Muscle layer of colon (tissue), 2 donors: ENCODE data around the gene KIF17.

ENCODE experiments used
- H3K27ac ChIP-seq: one replicate; pipeline ENCODE4 v1.7.0; 2013; ENCODE audit warnings: low read depth, mild to moderate bottlenecking, low read length, moderate library complexity
- H3K27me3 ChIP-seq, 2 donors: one replicate each; pipeline ENCODE4 v1.7.0; 2013; ENCODE audit warnings: low read length in 2 of 2, mild to moderate bottlenecking in 2 of 2; ENCODE audit not compliant: insufficient read depth in 2 of 2, control insufficient read depth in 1 of 2
- H3K36me3 ChIP-seq: one replicate; pipeline ENCODE4 v1.7.0; 2013; ENCODE audit warnings: mild to moderate bottlenecking, low read length; ENCODE audit not compliant: insufficient read depth
- H3K4me1 ChIP-seq: one replicate; pipeline ENCODE4 v1.7.0; 2013; ENCODE audit warnings: mild to moderate bottlenecking, low read length; ENCODE audit not compliant: insufficient read depth
- H3K4me3 ChIP-seq, 2 donors: one replicate each; pipeline ENCODE4 v1.7.0; 2013; ENCODE audit warnings: low read length in 2 of 2, low read depth in 1 of 2, mild to moderate bottlenecking in 1 of 2, moderate library complexity in 1 of 2
- H3K9ac ChIP-seq: one replicate; pipeline ENCODE4 v1.7.0; 2013; ENCODE audit warnings: low read length
- H3K9me3 ChIP-seq: one replicate; pipeline ENCODE4 v1.7.0; 2013; ENCODE audit warnings: mild to moderate bottlenecking, low read length
- donor health status: abdominal sarcoma.
- donor health status: Adenocarcinoma of cecum.

The KIF17 gene

DNA sequence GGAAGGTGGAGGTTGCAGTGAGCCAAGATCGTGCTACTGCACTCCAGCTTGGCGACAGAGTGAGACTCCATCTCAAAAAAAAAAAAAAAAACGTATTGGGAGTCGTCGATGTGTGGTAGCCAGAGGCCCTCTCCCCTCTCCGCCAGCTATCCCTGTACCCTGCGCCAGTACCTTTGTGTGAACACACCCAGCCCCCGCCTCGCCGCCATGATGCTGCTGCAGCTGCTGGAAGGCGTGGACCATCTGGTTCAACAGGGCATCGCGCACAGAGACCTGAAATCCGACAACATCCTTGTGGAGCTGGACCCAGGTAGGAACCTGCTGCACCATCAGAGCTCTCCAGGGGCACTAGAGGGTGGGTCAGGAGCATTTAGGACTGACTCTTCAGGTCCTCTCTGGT, 72.4 kb downstream of the KIF17 start:
- H3K27ac ChIP-seq, result no peak overlapping the region
- no peak overlapping the region for H3K4me3 ChIP-seq
- no peaks in the 10 kb centered on the region for H3K27me3 ChIP-seq
- peaks cover 78% of the 10 kb centered on the region for H3K36me3 ChIP-seq
- H3K4me1 ChIP-seq, result no peaks in the 10 kb centered on the region
- no peaks in the 10 kb centered on the region for H3K9me3 ChIP-seq
- H3K9ac ChIP-seq, result no peak overlapping the region

DNA sequence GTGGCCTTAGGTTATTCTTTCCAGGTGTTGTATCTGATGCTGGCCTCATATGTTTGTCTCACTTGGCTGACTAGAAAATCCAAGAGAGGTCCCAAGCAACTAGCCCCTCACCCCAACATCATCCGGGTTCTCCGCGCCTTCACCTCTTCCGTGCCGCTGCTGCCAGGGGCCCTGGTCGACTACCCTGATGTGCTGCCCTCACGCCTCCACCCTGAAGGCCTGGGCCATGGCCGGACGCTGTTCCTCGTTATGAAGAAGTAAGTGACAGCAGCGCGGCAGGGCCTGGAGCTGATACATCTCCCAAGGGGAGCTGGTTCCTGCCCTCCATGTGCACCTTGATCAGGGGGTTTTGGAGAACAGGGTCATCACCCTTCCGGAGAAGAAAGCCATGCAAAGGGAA, 73.4 kb downstream of the KIF17 start:
- Histone ChIP-seq H3K36me3 (peaks cover 78% of the 10 kb centered on the region), H3K27me3 (no peaks in the 10 kb centered on the region), H3K9ac (no peak overlapping the region), H3K27ac (no peak overlapping the region), H3K4me1 (no peaks in the 10 kb centered on the region), H3K9me3 (no peaks in the 10 kb centered on the region), H3K4me3 (no peak overlapping the region)

DNA sequence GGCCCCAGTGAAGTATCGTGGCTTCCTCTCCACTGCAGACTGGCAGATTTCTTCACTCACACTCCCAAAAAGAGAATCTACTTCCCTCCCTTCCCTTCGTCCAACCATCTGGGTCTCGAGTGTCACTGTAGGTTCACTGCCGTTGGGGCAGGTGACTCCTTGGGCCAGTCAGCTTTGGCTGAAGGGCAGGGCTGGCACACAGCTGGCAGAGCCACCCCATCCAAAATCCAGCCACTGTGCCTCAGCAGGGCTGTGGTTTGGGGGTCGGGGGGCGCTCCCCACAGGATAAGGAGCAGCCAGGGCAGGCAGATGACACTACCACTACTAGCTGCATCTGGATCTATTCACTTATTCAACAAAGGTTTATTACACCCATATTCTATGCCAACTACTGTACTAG, 74.7 kb downstream of the KIF17 start:
- no peaks in the 10 kb centered on the region for H3K4me1 ChIP-seq
- peaks cover 78% of the 10 kb centered on the region for H3K36me3 ChIP-seq
- no peak overlapping the region for H3K9ac ChIP-seq
- no peaks in the 10 kb centered on the region for H3K27me3 ChIP-seq
- no peak overlapping the region for H3K27ac ChIP-seq
- H3K9me3 ChIP-seq, result no peaks in the 10 kb centered on the region
- no peak overlapping the region for H3K4me3 ChIP-seq

DNA sequence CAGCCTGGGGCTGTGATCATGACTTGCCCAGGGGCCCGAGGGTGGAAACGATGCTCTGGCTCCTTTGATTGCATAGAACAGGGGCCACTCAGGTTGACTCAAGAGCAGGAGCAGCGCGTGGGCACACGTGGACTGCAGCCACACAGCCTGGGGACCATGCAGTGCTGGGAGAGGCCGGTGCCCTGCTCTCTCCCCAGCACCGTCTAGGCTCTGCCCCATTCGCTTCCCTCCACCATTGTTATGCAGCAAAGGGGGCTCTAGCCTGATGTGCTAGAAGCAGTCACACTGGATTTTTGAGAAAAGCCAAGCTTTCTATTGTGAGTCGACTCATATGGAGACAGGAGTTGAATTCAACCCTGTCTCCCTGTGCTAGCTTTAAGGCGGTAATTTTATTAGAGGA, 75.8 kb downstream of the KIF17 start:
- Histone ChIP-seq H3K27me3 (no peaks in the 10 kb centered on the region), H3K9ac (no peak overlapping the region), H3K36me3 (peaks cover 85% of the 10 kb centered on the region), H3K4me3 (no peak overlapping the region), H3K27ac (no peak overlapping the region), H3K9me3 (no peaks in the 10 kb centered on the region), H3K4me1 (no peaks in the 10 kb centered on the region)

DNA sequence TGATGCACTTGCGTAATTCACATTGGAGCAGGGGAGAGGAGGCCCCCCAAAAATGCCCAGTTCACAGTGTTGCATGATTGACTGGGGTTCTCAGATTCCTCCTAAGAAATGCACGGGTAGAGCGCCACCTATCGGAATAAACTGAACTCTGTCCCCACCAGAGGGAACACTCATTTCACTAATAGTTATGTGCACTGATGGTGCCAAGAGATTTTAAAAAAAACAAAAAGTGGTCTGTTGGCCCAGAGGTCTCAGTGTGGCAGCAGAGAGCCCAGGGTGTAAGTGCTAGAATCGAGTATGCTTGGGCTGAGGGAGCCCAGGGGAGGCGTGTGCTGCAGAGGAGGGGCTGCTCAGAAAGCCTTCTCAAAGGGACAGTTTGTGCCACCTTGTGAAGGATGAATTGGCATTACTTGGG, 77.6 kb downstream of the KIF17 start:
- Histone ChIP-seq H3K36me3 (peaks cover 83% of the 10 kb centered on the region), H3K4me1 (no peaks in the 10 kb centered on the region), H3K27ac (no peak overlapping the region), H3K4me3 (no peak overlapping the region), H3K9me3 (no peaks in the 10 kb centered on the region), H3K27me3 (no peaks in the 10 kb centered on the region), H3K9ac (no peak overlapping the region)

DNA sequence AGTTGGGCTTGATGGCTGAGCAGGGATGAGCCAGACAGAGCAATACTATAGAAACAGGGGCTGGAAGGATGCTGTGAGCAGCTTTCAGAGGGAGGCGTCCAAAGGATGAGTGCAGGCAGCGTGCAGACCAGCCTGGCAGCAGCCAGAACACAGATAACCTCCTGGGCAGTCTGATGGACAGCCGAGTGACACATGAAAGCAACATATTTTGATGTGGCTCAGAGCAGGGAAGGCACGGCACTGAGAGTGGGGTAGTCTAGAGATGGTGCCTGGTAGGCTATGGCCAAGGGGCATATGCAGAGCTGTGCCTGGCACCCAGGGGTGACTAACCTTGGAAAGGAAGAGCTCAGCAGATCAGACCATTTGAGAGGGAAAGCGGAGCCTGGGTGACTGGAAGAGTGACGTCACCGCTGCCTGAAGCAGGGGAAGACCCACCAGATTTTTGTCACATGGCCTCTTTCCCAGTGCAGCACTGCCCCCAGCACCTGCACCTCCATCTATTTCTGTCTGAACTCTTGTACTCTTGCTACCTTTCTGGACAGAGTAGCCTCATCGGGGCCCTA, 80.9 kb downstream of the KIF17 start:
- H3K27me3 ChIP-seq, result no peaks in the 10 kb centered on the region
- H3K9ac ChIP-seq, result no peak overlapping the region
- H3K4me1 ChIP-seq, result peaks cover 9% of the 10 kb centered on the region
- no peaks in the 10 kb centered on the region for H3K9me3 ChIP-seq
- H3K4me3 ChIP-seq, result no peak overlapping the region
- no peak overlapping the region for H3K27ac ChIP-seq
- peaks cover 53% of the 10 kb centered on the region for H3K36me3 ChIP-seq

DNA sequence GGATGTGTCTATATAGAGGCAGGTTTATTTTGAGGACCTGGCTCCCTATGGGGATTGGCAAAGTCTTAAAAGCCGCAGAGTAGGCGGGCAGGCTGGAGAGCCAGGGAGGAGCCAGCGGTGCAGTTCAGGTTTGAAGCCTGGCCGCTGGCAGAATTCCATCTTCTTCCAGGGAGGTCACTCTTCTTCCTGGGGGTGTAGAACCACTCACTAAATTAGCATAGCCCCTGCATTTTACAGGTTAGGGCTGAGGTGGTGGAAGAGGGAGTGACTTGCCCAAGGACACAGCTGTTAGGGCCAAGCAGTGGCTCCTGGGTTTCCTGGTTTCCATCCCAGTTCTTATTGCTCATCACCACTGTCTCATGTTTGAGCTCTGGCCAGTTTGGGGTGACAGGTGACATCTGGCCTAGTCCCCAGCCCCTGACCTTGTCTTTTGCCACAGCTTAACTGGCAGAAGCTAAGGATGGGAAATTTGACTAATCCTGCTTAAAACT, 83.2 kb downstream of the KIF17 start:
- H3K27ac ChIP-seq, result peak overlapping the region; percentile 94
- H3K4me1 ChIP-seq, result peaks cover 9% of the 10 kb centered on the region
- no peaks in the 10 kb centered on the region for H3K27me3 ChIP-seq
- no peaks in the 10 kb centered on the region for H3K9me3 ChIP-seq
- peak overlapping the region; percentile 65 to 97 for H3K4me3 ChIP-seq
- H3K36me3 ChIP-seq, result peaks cover 32% of the 10 kb centered on the region
- H3K9ac ChIP-seq, result peak overlapping the region; percentile 1

DNA sequence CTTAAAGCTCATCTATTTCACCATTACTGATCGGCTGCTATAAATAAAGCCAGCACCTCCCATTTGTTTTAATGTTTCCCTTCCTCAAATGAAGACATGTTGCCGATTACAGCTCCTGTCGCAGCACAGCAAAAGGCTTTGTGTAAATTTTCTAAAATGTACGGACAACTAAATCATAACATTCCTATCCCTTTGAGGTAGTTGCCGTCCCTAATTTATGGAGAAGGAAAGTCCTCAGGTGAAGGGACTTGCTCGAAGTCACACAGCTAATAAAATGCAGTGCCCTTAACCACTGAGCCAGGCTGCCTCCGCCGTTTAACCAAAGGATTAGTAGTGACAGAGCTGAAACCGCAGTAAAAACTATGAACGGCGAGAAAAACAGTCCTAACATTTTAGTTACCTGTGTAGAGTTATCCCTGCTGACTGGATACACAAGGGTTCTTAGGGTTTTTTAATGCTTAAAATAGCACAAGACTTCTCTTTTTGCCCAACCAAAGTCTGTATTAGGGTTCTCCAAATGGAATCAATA, 83.7 kb downstream of the KIF17 start:
- Histone ChIP-seq H3K4me3 (peak overlapping the region; percentile 65 to 97), H3K9me3 (no peaks in the 10 kb centered on the region), H3K36me3 (peaks cover 27% of the 10 kb centered on the region), H3K9ac (peak overlapping the region; percentile 1), H3K27ac (peak overlapping the region; percentile 94), H3K4me1 (peaks cover 9% of the 10 kb centered on the region), H3K27me3 (no peaks in the 10 kb centered on the region)

DNA sequence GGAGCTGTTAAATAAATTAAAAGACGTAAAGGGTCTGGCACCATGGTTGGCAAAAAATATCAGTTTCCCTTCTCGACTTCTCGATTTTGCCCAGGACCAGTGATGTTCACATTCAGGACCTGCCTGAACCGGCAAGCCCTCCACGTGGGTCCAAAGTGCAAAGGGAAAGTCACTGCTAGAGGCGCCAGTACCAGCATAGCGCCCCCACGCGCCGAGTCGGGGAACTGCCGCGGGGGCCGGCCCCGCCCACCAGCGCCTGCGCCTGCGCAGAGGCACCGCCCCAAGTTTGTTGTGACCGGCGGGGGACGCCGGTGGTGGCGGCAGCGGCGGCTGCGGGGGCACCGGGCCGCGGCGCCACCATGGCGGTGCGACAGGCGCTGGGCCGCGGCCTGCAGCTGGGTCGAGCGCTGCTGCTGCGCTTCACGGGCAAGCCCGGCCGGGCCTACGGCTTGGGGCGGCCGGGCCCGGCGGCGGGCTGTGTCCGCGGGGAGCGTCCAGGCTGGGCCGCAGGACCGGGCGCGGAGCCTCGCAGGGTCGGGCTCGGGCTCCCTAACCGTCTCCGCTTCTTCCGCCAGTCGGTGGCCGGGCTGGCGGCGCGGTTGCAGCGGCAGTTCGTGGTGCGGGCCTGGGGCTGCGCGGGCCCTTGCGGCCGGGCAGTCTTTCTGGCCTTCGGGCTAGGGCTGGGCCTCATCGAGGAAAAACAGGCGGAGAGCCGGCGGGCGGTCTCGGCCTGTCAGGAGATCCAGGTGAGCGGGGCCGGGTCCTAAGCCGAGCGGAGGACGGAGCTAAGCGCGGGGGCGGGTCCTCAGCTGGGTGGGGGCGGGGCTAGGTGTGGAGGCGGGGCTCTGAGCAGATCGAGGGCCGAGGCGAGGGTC, 84.4 kb downstream of the KIF17 start, which contains the start of gene PINK1:
Gene PINK1, plus strand, starts transcription at position 269 of the 875 bp plus-strand sequence. Its CDS starts 91 bp downstream, at position 360.
- Histone ChIP-seq H3K27ac (peak within 1 kb of the TSS; percentile 94), H3K9ac (peak within 1 kb of the TSS; percentile 1), H3K4me3 (peak within 1 kb of the TSS; percentile 65 to 97), H3K9me3 (no peaks in the 10 kb centered on the region), H3K4me1 (peaks cover 9% of the 10 kb centered on the region), H3K36me3 (peaks cover 20% of the 10 kb centered on the region), H3K27me3 (no peaks in the 10 kb centered on the region)

DNA sequence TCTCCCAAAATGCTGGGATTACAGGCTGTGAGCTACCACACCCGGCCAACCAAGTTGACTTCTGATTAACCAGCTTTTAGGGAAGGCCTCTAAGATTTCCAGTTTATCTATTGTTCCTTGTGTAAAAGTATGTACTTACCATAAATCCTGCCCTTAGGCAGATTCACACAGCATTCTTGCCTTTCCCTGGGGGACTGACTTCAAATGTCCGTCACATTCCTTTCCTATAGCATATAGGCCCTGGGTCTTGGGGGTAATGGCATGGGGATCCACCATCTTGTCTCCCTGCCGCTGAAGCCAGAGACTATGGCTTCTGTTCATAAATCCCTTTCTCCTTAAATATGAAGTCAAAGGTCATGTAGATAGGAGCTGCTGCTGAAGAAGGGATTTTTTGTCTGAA, 85.4 kb downstream of the KIF17 start:
- peaks cover 10% of the 10 kb centered on the region for H3K36me3 ChIP-seq
- no peak overlapping the region for H3K4me3 ChIP-seq
- H3K4me1 ChIP-seq, result peaks cover 9% of the 10 kb centered on the region
- no peak overlapping the region for H3K27ac ChIP-seq
- no peaks in the 10 kb centered on the region for H3K9me3 ChIP-seq
- H3K27me3 ChIP-seq, result no peaks in the 10 kb centered on the region
- H3K9ac ChIP-seq, result no peak overlapping the region

DNA sequence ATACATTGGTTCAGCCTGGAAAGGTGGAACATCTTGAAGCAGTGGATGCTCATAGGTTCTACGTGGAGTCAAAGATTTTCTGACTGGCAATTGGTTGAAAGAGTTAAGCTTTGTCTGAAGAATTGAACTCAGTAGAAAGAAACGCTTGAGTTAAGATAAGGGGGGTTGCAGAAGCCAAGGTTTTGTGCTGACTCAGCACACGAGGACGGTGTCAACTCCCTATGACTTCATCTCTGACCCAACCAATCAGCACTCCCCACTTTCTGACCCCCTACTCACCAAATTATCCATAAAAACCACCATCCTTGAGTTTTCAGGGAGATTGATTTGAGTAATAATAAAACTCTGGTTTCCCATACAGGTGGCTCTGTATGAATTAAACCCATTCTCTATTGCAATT, 87.1 kb downstream of the KIF17 start:
- no peaks in the 10 kb centered on the region for H3K27me3 ChIP-seq
- H3K36me3 ChIP-seq, result no peaks in the 10 kb centered on the region
- H3K4me3 ChIP-seq, result no peak overlapping the region
- H3K9ac ChIP-seq, result no peak overlapping the region
- no peaks in the 10 kb centered on the region for H3K9me3 ChIP-seq
- no peak overlapping the region for H3K27ac ChIP-seq
- peaks cover 9% of the 10 kb centered on the region for H3K4me1 ChIP-seq
